K562 (cell line): ENCODE results near the gene MED20. TPM values are rescaled to one million over a fixed set of nuclear protein-coding genes. Genes with fewer than 3 reads are reported as not detected.

ENCODE experiments used
- CLOCK ChIP-seq: fragments of 250-450 bp; sonication (Bioruptor Pico); IDR thresholded peaks from 2 replicates; pipeline ENCODE4 v1.4.0; 2020; ENCODE audit warnings: mild to moderate bottlenecking, moderate library complexity, borderline replicate concordance
- CREM ChIP-seq: IDR thresholded peaks from 2 replicates; pipeline ENCODE4 v1.6.1; 2014; ENCODE audit warnings: antibody characterized with exemption, low read depth
- EP300 ChIP-seq: IDR thresholded peaks from 2 replicates; pipeline ENCODE4 v1.6.1; 2012; ENCODE audit warnings: low read length, improper control_type of control experiment
- ETV6 ChIP-seq, 3 experiments: fragments of 150-350 bp in 1 of 3; sonication (generic) in 1 of 3; formaldehyde crosslinking in 1 of 3; IDR thresholded peaks; 2 replicates each; pipeline versions ENCODE4 v1.6.1 to v1.8.0; 2014 to 2022; ENCODE audit warnings: borderline replicate concordance in 2 of 3, low read depth in 2 of 3, antibody characterized with exemption in 1 of 3, low read length in 1 of 3, mild to moderate bottlenecking in 1 of 3, missing genetic modification reagents in 1 of 3
- HDAC8 ChIP-seq: fragments of 450-650 bp; IDR thresholded peaks from 2 replicates; pipeline ENCODE4 v1.6.1; 2016; ENCODE audit warnings: mild to moderate bottlenecking, missing genetic modification characterization, moderate library complexity, missing compliant biosample characterization
- HEY1 ChIP-seq: fragments of 250-450 bp; sonication (Bioruptor Pico); IDR thresholded peaks from 2 replicates; pipeline ENCODE4 v1.5.0; 2020; ENCODE audit warnings: mild to moderate bottlenecking, moderate library complexity, borderline replicate concordance
- KLF13 ChIP-seq: fragments of 450-650 bp; IDR thresholded peaks from 2 replicates; pipeline ENCODE4 v1.6.1; 2016; ENCODE audit warnings: missing genetic modification characterization, low read depth, mild to moderate bottlenecking, missing compliant biosample characterization, moderate library complexity, borderline replicate concordance
- MGA ChIP-seq: fragments of 450-650 bp; IDR thresholded peaks from 2 replicates; pipeline ENCODE4 v1.6.1; 2016; ENCODE audit warnings: mild to moderate bottlenecking, moderate library complexity
- RAD51 ChIP-seq: fragments of 450-650 bp; IDR thresholded peaks from 2 replicates; pipeline ENCODE4 v1.7.1; 2016; ENCODE audit warnings: low read depth, mild to moderate bottlenecking, borderline replicate concordance
- RBM25 ChIP-seq: fragments of 200-400 bp; formaldehyde crosslinking; IDR thresholded peaks from 2 replicates; pipeline ENCODE4 v1.6.1; 2018; ENCODE audit warnings: low read length, low read depth, moderate library complexity; ENCODE audit not compliant: severe bottlenecking
- SNRNP70 ChIP-seq: fragments of 200-400 bp; formaldehyde crosslinking; optimal IDR thresholded peaks from 2 replicates; pipeline ENCODE3; 2017; ENCODE audit warnings: low read depth, low read length
- ZNF197 ChIP-seq: fragments of 200-800 bp; sonication (Bioruptor generic); IDR thresholded peaks from 2 replicates; pipeline ENCODE4 v1.6.1; 2016; ENCODE audit warnings: low read depth, missing genetic modification characterization, missing compliant biosample characterization
- ZNF224 ChIP-seq: sonication (generic); formaldehyde crosslinking; IDR thresholded peaks from 2 replicates; pipeline ENCODE4 v1.8.0; 2022; ENCODE audit warnings: mild to moderate bottlenecking, missing genetic modification reagents
- polyA plus RNA-seq, 8 experiments: library from polyadenylated mRNA; depleted of rRNA in 4 of 8; stranded (reverse) in 5 of 8; unstranded in 3 of 8; fragments of >200 nt; fragmentation: Nextera tagmentation in 2 of 8; fragmentation: Illumina TruSeq in 1 of 8; extraction: Ambion mirVana in 2 of 8; extraction: Trizol in 1 of 8; gene quantifications; 2 replicates each; pipeline versions ENCODE4 v1.2.1 to v1.2.3, GENCODE V29; 2011 to 2014; ENCODE audit warnings: inconsistent platforms in 1 of 8, missing spikeins in 1 of 8
- total RNA-seq, 7 experiments: library from RNA; depleted of rRNA in 6 of 7; stranded (reverse); fragments of >200 nt in 6 of 7; fragmentation: Illumina TruSeq in 2 of 7; extraction: Trizol in 2 of 7; gene quantifications; 2 replicates each; pipeline versions ENCODE4 v1.2.1 to v1.2.3, GENCODE V29; 2011 to 2021; ENCODE audit warnings: low replicate concordance in 1 of 7

MED20 gene
- total and polyA plus RNA-seq, 9 of the 15 experiments (the other 6 are each of a cell fraction or from before 2014, with no cell fraction given): 27.3 to 80.9 (median 46.0) TPM

- TF ChIP-seq KLF13 (no peak), HDAC8 (tag) (no peak), RBM25 (no peak), ETV6 (IDR thresholded peaks at IDR 0.05; ENCODE audit: borderline replicate concordance in 1 of 2, low read depth in 2 of 2, low read length in 1 of 2) (no peak), ETV6 (CRISPR knock-in tag; IDR thresholded peaks at IDR 0.05; ENCODE audit: borderline replicate concordance) (no peak), MGA (no peak), RAD51 (no peak), EP300 (no peak), SNRNP70 (no peak), ZNF224 (CRISPR knock-in tag) (no peak), HEY1 (no peak), CLOCK (CRISPR knock-in tag) (no peak), ZNF197 (CRISPR knock-in tag) (no peak), CREM (no peak)
Observed at GRCh38 chr6:41942067-41942851, 21.3 kb upstream of the MED20 start (continued).
